ENCODE data around the gene ENOX2.

GRCh38 chrX:130682990-130683389 lies 220.0 kb downstream of the ENOX2 start:
- TF ChIP-seq POLR2A (IDR thresholded peaks at IDR 0.05; ENCODE audit: low read depth, low read length) (no peak), SPI1 (IDR thresholded peaks at IDR 0.05; ENCODE audit: low read depth, low read length) (no peak), POLR2AphosphoS5 (IDR thresholded peaks at IDR 0.05; ENCODE audit: low read depth, low read length) (no peak), TAF1 (IDR thresholded peaks at IDR 0.05; ENCODE audit: low read depth, low read length) (no peak)
